ENCODE measurements around the gene SERPINB1.

- no peak for TF ChIP-seq FOSL2 (IDR thresholded peaks at IDR 0.05; ENCODE audit: borderline replicate concordance, low read depth)
- TF ChIP-seq REST (IDR thresholded peaks at IDR 0.05; ENCODE audit: low read depth, low read length), result no peak
- no peak for TF ChIP-seq FOXJ3 (CRISPR knock-in tag; IDR thresholded peaks at IDR 0.05)
- TF ChIP-seq TEAD4 (IDR thresholded peaks at IDR 0.05; ENCODE audit: borderline replicate concordance, insufficient read depth), result no peak
- no peak for TF ChIP-seq CTCF (IDR thresholded peaks at IDR 0.05)
These were observed 39.8 kb upstream of the SERPINB1 start for GRCh38 chr6:2881423-2881822.
